ENCODE measurements around the gene CAMKK1. TPM values are rescaled to one million over a fixed set of nuclear protein-coding genes. Genes with fewer than 3 reads are reported as not detected.

Gene CAMKK1
- total RNA-seq, 4 donors from 2014 or later = 3.3 to 9.5 (median 3.8) TPM

- intact Hi-C loops (cut with DNase I) = no loop called here
- TF ChIP-seq CTCF (IDR thresholded peaks at IDR 0.05) (peak; percentile 91 to 98 (median 94)), POLR2A (IDR thresholded peaks at IDR 0.05) (no peak)
- H3K4me1 ChIP-seq = peaks cover 13 to 58% (median 24%) of the 10 kb centered on the region in 3 donors
- H3K27me3 ChIP-seq = no peaks in the 10 kb centered on the region
- WGBS, 2 donors = 23 to 37% methylated on average over 7 to 16 of the region's 17 CpGs
- no peaks in the 10 kb centered on the region for H3K36me3 ChIP-seq
- H3K9me3 ChIP-seq = no peaks in the 10 kb centered on the region
- no peak for DNase-seq
- peak overlapping the region in 3 of 4 donors; percentile 78 to 87 (median 81) for H3K27ac ChIP-seq
- peak overlapping the region in 3 of 4 donors; percentile 38 to 49 (median 38) for H3K4me3 ChIP-seq
These were observed 20.9 kb upstream of the CAMKK1 start for GRCh38 chr17:3913531-3914311.

GRCh38 chr17:3912827-3913226 lies 20.0 kb upstream of the CAMKK1 start:
- intact Hi-C loops (cut with DNase I) = no loop called here
- no peaks in the 10 kb centered on the region for H3K9me3 ChIP-seq
- 93 to 100% methylated on average over 1 to 2 of the region's 2 CpGs for WGBS, 2 donors

GRCh38 chr17:3911271-3912053 lies 18.6 kb upstream of the CAMKK1 start:
- WGBS, 2 donors = 56 to 59% methylated on average over 15 to 22 of the region's 30 CpGs
- peaks cover 4 to 38% (median 12%) of the 10 kb centered on the region in 3 donors for H3K4me1 ChIP-seq
- H3K27ac ChIP-seq = peak overlapping the region in 3 of 4 donors; percentile 12 to 48 (median 23)
- no peaks in the 10 kb centered on the region for H3K9me3 ChIP-seq
- no peaks in the 10 kb centered on the region for H3K36me3 ChIP-seq
- no peaks in the 10 kb centered on the region for H3K27me3 ChIP-seq
- no peak overlapping the region for H3K4me3 ChIP-seq
- intact Hi-C loops (cut with DNase I) = no loop called here
- no peak for DNase-seq
- no peak for TF ChIP-seq POLR2A (IDR thresholded peaks at IDR 0.05)
- TF ChIP-seq CTCF (IDR thresholded peaks at IDR 0.05) = no peak

More at GRCh38 chr17:3912827-3913226, 20.0 kb upstream of the CAMKK1 start:
- no peaks in the 10 kb centered on the region for H3K36me3 ChIP-seq
- peaks cover 13 to 52% (median 24%) of the 10 kb centered on the region in 3 donors for H3K4me1 ChIP-seq
- DNase-seq = no peak
- H3K4me3 ChIP-seq = no peak overlapping the region
- no peak overlapping the region for H3K27ac ChIP-seq
- H3K27me3 ChIP-seq = no peaks in the 10 kb centered on the region
- TF ChIP-seq POLR2A (IDR thresholded peaks at IDR 0.05) (no peak), CTCF (IDR thresholded peaks at IDR 0.05) (no peak)

- H3K36me3 ChIP-seq = no peaks in the 10 kb centered on the region
- 62 to 71% methylated on average over 7 to 10 of the region's 11 CpGs for WGBS, 2 donors
- H3K27ac ChIP-seq = peak overlapping the region in 3 of 4 donors; percentile 12 to 48 (median 21)
- intact Hi-C loops (cut with DNase I) = no loop called here
- DNase-seq = no peak
- peaks cover 0 to 34% (median 8%) of the 10 kb centered on the region in 3 donors for H3K4me1 ChIP-seq
- no peaks in the 10 kb centered on the region for H3K9me3 ChIP-seq
- TF ChIP-seq CTCF (IDR thresholded peaks at IDR 0.05) = no peak
- no peak for TF ChIP-seq POLR2A (IDR thresholded peaks at IDR 0.05)
- H3K4me3 ChIP-seq = no peak overlapping the region
- H3K27me3 ChIP-seq = no peaks in the 10 kb centered on the region
These were observed 17.8 kb upstream of the CAMKK1 start for GRCh38 chr17:3910420-3911270.

Measured in esophagus squamous epithelium (tissue), 5 donors.